ENCODE data around the gene ADAMTS3.
A peak's percentile ranks its signal among the peaks of the same experiment; 100 is the strongest.
"Not testable (repeated sequence)": the region's sequence is repeated elsewhere in the genome, so short reads cannot be mapped to it uniquely, and the experiment has no call there.

The ADAMTS3 gene

DNA sequence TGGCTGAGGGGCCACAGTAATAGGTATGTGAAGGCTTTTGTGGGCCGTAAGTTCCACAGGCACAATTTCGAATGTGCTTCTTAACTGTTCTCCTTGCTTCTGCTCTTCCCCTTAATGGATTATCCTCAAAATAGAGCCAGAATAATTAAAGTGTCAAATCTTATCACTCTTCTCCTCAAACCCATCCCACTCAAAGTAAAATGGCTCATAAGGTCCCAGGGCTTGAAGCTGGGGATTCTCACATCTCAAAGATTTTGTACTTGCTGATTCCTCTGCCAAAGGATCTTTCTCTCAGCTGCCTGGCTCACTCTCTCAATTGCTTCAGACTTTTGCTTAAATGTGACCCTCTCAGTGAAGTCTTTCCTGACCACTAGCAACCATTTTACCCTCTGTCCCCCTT is 16.6 kb downstream of the ADAMTS3 start:
- DNase-seq, result no peak

DNA sequence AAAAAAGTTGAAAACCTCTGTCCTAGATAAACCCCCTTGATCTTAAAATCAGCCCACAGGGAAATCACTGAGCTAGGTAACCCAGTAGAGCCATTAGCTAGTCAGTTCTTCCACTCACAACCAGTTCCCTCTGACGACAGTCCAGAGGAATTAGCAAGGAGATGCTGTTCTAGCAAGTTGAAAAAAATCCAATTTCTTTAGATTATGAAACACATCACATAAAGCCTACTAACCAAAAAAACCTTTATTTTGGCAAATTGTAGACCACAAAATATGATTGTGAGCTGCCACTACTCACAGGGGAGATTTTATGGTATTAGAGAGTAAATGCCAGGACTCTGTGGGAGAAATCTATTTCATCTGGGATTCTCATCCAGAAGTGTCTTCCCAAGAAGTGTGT is 22.6 kb downstream of the ADAMTS3 start:
- DNase-seq, result no peak

DNA sequence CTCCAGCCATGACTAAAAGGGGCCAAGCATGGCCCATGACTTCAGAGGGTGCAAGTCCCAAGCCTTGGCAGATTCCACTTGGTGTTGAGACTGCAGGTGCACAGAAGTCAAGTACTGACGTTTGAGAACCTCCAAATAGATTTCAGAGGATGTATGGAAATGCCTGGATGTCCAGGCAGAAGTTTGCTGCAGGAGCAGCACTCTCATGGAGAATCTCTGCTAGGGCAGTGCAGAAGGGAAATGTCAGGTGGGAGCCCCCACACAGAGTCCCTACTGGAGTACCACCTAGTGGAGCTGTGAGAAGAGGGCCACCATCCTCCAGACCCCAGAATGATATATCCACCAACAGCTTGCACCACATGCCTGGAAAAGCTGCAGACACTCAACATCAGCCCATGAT is 28.3 kb downstream of the ADAMTS3 start:
- not testable (repeated sequence) for DNase-seq

DNA sequence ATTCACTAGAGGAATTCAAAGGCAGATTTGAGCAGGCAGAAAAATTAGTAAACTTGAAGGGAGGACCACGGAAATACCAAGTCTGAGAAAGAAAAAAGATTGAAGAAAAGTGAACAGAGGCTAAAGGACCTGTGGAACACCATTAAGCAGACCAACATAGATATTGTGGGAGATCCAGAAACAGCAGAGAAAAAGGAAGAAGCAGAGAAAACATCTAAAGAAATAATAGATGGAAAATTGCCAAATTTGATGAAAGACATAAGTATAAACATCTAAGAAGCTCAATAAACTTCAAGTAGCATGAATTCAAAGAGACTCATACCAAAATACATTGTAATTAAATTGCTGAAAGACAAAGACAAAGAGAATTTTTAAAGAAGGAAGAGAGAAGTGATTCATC is 31.0 kb downstream of the ADAMTS3 start:
- DNase-seq, result no peak

DNA sequence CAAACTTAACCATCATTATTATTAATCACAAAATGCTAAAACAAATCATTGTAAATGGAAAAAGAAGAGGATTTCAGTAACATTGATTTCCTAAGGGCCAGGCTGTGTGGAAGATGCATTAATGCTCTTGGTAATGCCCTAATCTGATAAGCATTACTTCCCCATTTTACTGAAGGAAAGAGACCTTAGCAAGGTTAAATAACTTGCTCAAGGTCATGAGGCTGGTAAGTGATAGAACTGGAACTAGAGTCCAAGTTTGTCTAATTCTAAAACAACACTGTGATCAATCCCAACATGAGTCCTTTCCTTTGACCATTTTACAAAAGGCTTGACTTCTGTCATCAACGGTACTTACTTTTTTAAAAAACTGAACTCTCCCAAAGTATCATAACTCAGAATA is 32.6 kb downstream of the ADAMTS3 start:
- no peak for DNase-seq

DNA sequence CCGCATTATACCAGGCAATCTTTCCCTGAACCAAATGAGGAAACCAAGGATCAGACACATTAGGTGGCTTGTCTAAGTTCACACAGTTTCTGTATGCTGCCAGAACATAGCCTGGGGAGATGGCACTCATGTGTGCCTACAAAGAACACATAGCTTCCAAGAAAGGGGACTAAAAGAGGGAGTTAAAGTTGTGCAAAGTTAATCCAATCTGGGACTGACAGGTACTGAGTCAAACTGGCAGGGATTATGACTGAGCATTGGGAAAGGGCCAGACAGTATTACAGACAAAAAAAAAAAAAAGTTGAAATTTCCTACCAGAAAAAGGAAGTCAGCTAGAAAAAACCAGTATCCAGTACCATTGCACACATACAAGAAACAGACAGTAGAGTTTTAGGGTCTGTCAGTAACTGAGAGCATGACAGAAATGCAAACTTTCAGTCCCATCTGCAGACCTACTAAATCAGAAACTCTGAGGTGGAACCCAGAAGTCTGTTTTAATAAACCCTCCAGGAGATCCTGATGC is 37.2 kb downstream of the ADAMTS3 start:
- no peak for DNase-seq

DNA sequence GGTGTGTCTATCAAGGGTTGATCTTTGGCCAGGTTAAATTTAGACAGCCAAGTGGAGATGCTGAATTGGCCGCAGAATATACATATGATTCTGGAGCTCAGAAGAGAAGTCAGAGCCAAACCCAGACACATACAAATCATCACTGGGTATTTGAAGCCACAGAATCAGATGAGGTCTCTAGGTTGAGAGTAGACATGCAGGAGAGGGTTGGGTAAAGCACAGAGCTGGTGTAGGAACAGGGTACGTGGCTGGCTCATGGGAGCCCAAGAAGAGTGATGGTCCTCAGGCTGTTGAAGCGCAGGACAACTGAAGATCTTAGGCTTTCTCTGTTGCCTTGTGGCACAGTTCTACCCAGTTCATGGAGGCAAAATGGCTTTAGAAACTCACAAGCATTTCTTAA is 37.7 kb downstream of the ADAMTS3 start:
- DNase-seq, result no peak

DNA sequence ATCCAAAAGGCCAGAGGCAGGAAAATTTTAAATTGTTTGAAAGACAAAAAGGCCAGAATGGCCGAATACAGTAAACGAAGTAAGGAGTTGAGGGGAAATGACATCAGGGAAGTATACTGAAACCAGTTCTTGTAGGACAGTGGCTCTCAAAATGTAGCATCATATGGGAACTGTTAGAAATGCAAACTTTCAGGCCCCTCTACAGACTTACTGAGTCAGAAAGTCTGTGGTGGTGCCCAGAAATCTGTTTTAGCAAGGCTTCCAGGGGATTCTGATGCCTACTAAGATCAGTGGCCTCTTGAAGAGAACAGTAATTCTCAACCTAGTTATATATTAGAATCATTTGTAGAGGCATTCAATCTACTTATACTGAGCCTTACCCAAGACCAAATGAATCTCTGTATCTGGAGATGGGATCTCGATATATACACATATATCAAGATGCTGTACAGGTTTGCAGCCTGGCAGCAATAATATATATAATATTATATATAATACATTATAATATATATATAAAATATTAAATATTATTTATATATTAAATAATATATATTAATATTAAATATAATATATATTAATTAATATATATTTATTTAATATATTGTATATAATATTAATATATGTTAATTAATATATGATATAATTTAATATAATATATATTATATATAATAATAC is 39.7 kb downstream of the ADAMTS3 start:
- no peak for DNase-seq

DNA sequence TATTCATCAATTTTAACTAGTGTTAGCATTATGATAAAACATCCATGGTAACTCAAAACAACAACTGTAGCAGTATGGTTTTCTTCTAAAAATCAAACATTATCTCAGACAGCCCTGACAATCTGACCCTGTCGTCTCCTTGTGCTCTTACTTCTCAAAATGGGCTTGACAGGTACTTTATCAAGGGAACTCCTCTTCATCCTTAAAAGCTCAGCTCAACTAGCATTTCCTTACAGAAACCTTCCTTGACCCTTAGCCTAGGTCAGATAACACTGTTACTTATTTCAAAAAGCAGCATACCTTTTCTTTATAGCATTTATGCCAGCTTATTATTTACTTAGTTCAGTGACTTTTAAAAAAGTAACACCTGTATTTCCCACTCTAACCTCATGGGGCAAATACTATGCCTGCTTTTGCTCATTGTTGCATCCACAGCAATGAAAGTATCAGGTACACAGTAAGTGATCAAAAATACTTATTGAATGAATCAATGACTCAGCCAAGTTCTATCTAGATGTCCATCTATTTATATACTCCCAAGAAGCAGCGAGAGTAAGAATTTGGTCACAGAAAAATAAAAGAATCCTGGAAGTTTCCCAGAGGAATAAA is 41.9 kb downstream of the ADAMTS3 start:
- no peak for DNase-seq

DNA sequence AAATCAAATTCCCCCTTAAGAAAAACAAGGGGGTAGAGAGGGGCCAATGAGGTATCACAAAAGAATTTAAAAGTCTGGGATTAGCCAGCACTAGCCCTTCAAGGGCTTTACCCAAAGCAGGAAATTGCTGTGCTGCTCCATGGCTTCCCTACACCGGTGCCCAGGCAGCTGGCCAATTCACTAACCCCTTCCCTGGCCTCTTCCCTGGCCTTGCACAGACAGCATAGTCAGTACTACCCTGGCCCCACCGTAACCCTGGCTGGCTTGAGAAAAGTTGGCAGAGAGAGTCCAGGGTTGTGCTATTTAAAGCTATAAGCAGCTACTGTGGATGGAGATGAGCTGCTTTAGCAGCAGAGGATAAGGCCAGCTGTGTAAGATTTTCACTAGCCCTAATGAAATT is 43.1 kb downstream of the ADAMTS3 start:
- no peak for DNase-seq

DNA sequence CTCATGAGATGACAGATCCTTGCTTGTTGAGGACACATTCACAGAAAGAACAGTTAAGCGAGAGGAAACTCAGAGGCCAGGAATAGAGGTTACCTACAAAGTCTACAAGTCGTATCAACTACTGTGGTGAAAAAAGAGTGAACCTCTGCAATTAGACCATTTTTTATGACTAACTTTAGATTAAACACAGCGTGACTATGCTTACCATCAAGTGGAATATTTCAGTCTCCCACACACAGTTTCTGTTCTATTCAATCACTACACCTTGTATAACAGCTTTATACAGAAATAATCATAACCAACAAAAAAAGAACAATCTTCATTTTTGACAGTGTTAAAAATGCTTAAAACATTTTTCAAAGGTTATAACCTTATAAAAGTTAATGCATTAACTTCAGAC is 46.6 kb downstream of the ADAMTS3 start:
- DNase-seq, result no peak

DNA sequence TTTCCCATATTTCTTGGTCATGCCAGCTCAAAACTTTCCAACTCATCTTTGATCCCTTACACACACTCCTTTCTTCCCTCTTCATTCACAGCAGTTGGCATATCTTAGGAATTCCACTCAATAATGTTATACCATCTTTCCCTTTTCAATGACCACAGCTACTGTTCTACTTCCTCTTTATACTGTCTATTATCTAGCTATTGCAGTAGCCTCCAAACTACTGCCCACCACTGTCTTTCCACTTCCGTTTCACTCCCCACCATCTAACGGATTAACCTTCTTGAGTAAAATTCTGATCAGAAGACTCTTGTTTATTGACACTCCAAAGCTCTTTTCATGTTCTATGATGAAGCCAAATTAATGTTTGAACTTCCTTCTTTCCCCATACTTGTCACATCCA is 55.8 kb downstream of the ADAMTS3 start:
- no peak for DNase-seq

DNA sequence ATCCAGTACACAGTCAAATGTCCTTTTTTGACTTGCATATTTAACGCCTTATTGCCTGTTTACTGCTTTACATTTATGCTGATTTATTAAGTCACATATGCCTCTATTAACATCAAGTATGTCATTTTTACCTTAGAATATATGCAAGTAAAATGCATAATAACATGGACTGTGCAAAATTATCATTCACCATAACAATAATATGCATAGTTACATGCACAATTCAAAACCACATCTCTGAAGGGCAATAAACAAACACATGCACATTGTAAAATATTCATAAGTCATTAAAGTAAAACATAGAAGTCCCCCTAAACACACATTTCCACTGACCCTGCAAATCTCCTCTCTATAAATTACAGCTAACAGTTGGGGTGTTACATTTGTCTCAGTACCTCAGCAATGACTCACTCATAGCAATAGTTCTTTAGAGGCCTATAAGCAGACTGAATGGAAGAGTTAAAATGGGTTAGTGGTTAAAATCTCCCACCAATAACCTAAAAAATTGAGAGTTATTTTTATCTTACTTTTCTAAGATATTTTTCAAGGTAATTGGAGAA is 61.1 kb downstream of the ADAMTS3 start:
- no peak for DNase-seq

DNA sequence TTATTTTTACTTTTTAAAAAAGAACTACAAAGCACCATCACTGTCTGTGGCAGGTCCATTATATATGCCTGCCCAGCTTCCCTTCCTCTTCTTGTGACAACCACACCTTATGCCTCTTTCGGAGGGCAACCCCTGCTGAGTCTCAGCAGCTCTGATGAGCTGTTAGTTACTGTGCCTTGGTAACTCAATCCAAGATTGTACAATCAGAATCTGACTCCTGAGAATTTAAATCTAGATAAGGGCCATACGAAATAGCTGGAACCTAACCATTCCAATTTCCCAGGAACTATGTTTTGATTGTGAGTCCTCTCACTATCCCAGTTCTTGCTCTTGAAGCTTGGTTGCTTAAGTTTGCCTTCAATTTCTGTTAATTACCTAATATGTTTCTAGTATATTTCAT is 61.9 kb downstream of the ADAMTS3 start:
- DNase-seq, result no peak

DNA sequence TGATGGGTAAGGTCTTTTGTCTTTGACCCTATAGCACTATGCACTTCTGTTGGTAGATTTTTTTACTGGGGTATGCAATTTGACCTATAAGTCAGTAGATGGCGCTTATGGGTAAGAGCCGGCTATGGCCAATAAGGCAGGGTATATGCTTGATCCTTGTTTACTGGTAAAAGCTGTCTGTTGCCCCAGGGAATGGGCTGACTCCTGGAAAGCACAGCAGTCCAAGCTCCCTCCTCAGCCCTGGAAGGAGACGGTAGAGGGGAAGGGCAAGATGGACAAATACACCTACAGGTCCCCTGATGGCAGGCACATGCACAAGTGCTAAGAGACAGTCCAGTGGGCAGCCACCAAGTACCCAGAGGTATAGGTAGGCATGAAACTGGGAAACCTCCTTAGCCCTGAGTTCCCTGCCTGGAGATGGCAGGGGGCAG is 63.7 kb downstream of the ADAMTS3 start:
- peak; percentile 36 to 40 for DNase-seq

DNA sequence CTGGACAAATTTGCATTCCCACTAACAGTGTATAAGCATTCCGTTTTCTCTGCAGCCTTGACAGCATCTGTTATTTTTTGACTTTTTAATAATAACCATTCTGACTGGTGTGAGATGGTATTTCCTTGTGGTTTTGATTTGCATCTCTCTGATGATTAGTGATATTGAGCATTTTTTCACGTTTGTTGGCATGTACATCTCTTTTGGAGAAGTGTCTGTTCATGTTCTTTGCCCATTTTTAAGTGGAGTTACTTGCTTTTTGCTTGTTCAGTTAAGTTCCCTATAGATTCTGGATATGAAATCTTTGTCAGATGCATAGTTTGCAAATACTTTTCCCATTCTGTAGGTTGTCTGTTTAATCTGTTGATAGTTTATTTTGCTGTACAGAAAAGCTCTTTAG is 68.8 kb downstream of the ADAMTS3 start:
- DNase-seq, result no peak

DNA sequence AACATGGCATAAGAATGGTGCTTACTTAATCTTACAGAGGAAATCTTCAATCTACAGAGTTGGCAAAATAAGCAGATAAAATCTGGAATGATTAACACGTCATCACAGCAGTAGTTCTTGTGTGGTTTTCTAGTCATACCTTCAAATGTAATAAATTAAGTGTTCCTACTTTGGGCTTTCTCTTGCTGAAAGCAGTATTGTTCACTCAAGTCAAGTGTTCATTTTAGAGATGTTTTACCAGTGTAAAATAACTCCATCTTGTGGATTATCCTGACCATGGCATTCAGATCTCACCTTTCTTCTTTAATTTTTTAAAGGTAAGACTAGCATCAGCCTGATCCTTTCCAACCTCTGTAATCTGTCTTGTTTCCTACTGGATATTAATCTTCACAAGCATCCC is 72.9 kb downstream of the ADAMTS3 start:
- DNase-seq, result no peak

DNA sequence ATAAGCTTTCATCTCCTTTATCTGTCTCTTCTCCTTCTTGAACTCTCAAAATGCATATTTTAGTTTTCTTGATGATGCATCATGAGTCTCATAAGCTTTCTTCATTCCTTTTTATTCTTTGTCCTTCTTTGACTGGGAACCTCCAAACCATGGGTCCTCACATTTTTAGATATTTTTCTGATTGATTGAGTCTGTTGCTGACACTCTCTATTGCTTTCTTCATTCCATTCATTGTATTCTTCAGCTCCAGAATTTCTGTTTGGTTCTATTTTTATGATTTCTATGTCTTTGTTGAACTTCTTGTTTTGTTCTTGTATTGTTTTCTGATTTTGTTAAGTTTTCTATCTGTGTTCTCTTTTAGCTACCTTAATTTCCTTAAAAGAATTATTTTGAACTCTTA is 74.9 kb downstream of the ADAMTS3 start:
- DNase-seq, result no peak

DNA sequence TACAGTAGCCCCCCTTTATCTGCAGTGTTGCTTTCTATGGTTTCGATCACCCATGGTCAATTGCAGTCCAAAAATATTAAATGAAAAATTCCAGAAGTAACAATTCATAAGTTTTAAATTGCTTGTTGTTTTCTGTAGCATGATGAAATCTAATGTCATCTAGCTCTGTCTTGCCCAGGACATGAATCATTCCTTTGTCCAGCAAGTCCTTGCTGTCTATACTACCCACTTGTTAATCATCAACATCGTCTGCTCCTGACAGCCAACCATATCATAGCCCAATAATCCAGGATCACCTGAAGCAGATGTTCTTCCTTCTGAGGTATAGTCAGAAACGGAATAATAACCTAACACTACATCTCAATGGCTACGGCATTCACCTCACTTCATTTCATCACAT is 79.8 kb downstream of the ADAMTS3 start:
- no peak for DNase-seq

DNA sequence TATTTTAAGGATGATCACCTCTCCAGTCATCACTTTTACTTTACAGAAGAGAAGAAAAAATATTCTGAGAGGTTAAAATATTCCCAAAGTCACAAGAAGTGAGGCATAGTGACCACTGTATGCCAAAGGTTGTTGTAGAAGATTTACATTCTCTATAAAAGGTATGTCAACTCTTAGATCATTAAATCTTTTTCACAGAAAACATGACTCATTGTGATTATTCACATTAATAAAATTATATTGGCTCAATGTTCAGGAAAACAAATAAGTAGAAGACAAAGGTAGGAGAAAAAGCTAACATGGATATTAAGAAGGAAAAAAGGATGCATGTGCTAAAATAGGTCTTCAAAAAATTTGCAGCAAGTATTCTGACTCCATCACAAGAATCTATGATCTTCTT is 82.0 kb downstream of the ADAMTS3 start:
- no peak for DNase-seq

DNA sequence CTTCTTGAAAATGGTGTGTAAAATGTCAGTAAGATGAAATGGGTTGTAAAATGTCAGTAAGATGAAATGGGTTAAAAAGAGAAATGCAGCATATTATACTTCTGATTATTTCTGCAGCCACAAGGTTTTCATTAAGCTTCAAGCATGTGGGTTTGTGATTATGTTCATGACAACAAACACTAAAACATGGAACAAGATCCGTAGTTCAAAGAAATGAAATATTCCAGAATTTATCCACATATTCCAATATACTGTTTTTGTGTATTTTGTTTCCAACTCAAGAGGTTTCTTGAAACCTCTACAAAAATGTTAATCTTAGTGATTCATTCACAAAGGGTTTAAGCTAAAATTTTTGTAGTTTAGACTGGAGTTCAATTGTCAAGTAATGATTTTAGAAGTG is 84.0 kb downstream of the ADAMTS3 start:
- no peak for DNase-seq

DNA sequence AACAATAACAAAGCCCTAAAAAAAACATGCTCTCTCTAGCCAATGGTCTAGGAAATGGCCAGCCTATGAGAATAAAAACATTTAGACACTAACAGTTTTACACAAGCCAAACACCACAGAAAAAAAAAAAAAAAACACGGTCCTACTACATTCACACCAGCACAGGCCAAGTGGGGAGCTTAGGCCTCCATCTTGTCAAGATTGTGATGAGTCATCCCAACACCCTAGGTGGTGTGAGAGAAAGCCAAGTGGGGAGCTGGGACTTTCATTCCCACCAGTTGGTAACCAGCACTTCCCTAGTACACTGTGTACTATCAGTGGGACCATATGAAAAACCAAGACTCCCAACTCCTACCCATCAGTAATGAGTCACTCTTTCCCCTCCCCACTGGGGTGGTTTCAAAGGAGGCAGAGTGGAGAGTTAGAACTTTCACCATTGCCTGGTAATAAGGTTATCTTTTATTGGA is 95.6 kb downstream of the ADAMTS3 start:
- no peak for DNase-seq

DNA sequence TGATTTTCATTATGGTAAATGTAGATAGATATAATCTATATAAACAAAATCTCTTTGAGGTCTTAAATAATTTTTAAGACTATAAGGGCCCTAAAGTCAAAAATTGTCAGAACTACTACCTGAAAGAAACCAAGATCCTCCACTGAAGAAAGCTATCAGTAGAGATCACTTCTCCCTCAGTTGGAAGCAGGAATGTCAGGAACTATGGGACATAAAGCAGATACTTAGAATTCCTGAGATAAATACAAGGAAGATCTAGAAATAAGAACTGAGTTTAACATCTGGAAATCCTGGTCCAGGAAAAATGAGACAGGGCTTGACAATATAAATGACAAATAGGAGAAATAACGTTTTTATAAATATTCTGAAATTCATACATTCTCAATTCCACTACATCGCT is 97.2 kb downstream of the ADAMTS3 start:
- DNase-seq, result no peak

DNA sequence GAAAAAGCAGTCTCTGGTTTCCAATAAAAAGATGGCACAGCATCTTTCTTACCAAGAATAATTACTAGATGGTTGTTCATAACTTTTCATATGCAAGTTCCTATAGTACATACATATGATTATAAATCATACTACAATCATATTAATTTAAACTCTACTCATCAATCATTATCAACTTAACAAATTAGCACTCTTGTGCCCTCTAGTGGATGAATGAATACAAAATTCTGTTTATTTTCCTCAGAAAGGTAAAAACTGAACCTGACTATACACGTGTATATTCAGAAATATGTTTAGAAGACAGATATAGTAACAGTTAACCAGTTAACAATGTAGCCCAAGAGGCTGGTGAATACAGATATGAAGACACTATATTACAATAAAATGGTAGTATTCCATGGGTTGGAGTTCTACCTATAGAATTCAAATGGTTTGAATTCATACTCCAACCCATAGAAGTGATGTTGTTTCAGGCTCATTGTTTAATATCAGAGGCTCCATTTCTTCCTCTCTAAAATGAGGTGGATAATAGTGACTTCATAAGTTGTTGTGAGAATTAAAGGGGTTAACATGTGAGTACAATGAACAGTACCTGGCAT is 100.0 kb downstream of the ADAMTS3 start:
- DNase-seq, result peak in 1 of 2 donors; percentile 27
